NOMO-1 (cell line): ENCODE data around the gene GTF2IRD1.

Experiments
- DNase-seq, 2 experiments: peaks; one replicate each; lab custom pipeline; 2025; ENCODE audit not compliant: unreplicated experiment in 2 of 2; lab: John Stamatoyannopoulos, UW

Gene GTF2IRD1

DNA sequence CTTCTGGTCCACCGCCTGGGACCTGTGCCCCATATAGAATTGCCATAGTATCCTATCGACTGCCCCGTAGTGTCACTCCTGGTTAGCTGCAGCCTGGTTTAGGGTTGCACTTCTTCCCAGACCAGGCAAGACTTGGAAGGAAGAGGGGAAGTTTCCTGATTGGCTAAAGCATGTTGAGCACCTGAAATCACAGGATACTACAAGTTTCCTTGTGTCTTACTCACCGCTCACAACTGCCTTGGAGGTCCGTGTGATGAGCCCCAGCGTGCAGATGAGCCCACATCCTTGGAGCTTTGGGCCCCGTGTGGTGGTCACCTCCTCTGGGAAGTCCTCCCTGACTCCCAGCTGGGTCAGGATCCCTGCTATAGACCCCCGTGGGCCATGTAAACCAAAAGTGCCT is 129.9 kb downstream of the GTF2IRD1 start:
- no peak for DNase-seq

- DNase-seq = no peak
Measured at GRCh38 chr7:74584160-74584954, 130.7 kb downstream of the GTF2IRD1 start.

- DNase-seq = no peak
Measured at GRCh38 chr7:74585844-74586243, 132.1 kb downstream of the GTF2IRD1 start.

GRCh38 chr7:74586258-74587175 is 132.8 kb downstream of the GTF2IRD1 start:
- DNase-seq = no peak

GRCh38 chr7:74587435-74588126 is 133.9 kb downstream of the GTF2IRD1 start:
- DNase-seq = no peak

GRCh38 chr7:74590813-74591212 is 137.1 kb downstream of the GTF2IRD1 start:
- no peak for DNase-seq

DNA sequence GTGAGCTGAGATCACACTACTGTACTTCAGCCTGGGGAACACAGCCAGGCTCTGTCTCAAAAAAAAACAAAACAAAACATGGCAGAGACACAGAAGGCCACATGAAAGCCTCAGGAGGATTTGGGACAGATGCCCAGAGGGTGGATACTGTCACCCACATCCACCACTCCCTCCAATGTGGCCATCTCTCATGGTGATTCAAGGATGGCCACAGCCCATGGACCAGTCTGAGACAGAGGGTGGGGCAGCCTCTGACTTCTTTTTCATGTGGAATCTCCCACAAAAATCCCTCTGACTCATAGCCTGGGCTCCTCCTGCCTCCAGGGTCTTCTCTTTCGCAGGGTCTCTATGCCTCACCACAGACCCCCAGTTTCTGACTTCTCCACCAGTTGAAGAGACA is 144.9 kb downstream of the GTF2IRD1 start:
- DNase-seq = no peak

- no peak for DNase-seq
Measured at GRCh38 chr7:74599244-74599643, 145.5 kb downstream of the GTF2IRD1 start.

- no peak for DNase-seq
Measured at GRCh38 chr7:74604326-74605020, 150.8 kb downstream of the GTF2IRD1 start.

DNA sequence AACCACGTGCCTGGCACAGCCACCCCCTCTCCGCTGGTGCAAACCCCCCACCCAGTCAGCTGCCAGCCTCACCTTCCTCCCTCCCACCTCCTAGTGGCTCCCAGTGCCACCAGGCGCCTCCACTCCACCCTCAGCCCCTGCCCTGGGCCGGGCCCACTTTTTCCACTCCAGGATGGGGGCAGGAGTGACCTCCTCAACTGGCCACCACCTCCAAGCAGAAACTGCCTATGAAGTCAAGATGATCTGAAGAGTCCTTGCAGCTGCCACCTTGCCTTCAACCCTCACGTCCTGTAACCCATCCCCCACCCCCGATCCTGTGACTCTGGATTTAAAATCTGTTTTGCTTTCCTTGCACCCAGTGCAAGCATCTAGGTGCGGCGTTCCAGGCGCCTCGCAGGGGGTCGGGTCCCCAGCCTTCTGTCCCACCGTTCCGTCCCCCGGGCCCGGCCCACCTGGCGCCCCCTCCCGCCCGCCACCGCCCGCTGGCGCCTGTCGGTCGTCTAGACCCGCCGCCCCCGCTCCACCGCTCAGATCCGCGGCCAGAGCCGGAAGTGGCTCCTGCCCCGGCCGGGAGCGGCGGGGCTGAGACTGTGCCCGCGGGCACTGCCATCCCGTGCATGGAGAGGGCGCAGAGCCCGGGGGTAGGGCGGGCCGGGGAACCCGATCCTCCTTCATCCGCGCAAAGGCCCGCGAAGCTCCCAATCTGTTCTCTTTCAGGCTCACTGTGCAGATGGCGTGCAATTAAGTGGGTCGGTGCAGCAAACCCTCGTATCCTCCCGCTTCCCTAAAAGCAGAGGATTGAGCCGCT is 152.6 kb downstream of the GTF2IRD1 start:
- DNase-seq = peak; percentile 49 to 62

GRCh38 chr7:74606909-74607510 is 153.3 kb downstream of the GTF2IRD1 start:
- DNase-seq = no peak

DNA sequence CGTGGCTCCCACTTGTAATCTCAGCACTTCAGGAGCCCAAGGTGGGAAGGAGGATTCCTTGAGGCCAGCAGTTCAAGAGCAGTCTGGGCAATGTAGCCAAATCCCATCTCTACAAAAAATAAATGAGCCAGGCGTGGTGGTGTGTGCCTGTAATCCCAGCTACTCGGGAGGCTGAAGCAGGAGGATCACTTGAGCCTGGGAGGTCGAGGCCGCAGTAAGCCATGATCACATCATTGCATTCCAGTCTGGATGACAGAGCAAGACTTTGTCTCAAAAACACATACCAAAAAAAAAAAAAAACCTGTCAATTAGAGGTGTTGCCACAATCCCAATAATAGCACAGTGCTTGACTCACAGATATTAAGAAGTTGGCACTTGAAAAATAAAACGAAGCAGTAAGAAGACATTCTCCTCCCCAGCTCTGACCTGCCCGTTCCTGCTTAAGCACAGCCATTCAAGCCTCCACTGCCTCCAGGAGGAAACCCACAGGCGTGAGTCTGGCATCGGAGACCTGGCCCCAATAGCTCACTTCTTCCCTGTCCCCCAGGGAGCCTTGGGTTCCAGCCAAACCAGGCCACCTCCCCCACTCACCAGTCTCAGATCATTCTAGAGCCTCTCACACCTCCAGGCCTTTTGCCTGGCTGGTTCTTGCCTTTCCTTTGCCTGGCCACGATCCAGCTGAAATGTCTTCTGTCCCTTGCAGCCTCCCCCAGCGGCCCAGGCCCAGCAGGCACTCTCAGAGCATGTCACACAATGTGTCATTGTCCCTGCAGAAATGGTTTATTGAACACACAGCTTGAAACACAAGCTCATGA is 158.5 kb downstream of the GTF2IRD1 start:
- DNase-seq = no peak

DNA sequence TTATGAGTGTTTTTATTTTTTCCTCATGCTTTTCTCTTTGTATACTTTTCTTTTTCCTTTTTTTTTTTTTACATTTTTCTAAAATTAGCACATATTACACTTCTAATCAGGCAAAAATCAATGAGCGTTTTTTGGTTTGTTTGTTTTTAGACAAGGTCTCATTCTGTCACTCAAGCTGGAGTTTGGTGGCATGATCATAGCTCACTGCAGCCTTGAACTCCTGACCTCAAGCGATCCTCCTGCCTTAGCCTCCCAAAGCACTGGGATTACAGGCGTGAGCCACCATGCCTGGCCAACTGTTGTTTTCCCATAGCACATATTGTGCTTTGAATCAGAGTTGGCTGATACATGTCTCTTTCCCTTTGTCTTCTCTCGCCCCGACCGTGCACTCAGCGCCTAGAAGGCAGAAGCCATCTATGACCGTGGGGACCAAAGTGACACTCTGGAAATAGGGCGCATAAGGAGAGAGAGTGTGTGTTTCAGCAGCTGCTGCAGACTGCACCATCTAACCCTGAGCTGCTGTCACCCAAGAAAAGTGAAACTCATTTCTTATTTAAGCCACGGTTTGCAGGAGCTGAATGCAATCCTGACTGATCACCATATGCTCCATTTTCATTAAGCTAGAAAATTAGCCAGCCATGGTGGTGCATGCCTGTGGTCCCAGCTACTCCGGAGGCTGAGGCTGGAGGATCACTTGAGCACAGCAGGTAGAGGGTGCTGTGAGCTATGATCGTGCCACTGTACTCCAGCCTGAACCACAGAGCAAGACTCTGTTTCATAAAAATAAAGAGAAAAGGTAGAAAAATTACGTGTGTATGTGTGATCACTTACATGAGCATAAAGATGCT is 162.5 kb downstream of the GTF2IRD1 start:
- DNase-seq = no peak

DNA sequence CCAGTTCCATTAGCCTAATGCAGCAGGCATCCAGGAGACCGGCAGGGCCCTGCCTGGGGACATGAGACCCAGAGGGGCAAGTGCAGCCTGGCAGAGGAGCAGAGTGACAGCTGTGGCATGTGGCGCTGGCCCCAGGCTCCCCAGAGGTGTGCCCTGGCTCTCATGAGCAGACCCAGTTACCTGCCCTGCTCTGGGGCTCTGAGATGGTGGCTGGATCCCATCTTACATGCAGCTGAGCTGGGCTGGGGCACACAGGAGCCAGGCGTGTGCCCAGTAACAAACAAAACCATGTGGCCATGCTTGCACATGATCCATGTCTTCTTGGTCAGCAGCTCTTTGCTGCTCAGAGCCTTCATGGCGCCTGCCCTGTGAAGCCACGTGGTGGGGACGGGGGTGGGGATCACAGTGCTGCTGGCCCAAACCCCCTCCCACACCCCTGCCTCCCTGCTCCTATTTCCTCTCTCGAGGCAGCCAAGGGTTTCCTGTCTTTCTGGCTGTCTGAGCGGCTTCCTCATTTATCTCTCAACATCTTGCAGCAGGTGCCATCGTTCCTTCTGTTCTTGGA is 163.6 kb downstream of the GTF2IRD1 start:
- DNase-seq = peak; percentile 88 to 98

- DNase-seq = no peak
Measured at GRCh38 chr7:74619235-74619860, 165.6 kb downstream of the GTF2IRD1 start.

DNA sequence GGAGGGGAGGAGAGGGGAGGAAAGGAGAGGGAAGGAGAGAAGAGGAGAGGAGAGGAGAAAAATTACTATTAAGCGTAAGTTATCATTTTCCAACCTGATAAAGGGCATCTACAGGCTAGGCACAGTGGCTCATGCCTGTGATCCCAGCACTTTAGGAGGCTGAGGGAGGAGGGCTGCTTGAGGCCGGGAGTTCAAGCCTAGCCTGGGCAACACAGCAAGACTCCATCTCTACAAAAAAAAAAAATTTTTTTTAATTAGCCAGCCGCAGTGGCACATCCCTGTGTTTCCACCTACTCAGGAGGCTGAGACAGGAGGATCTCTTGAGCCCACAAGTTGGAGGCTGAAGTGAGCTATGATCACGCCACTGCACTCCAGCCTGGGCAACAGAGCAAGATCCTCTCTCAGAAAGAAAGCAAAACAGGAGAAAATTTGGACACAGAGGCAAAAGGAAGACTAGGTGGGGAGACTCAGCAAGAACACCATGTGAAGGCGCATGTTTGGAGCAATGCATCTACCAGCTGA is 168.6 kb downstream of the GTF2IRD1 start:
- DNase-seq = no peak

GRCh38 chr7:74623135-74623534 is 169.4 kb downstream of the GTF2IRD1 start:
- DNase-seq = no peak
